GM06990 (cell line): ENCODE results near the gene MN1.

ENCODE experiments used
- DNase-seq: peaks from one replicate; pipeline ENCODE4 v3.0.0-alpha.2; 2011; ENCODE audit not compliant: insufficient read length; ENCODE audit errors: extremely low read depth
- H3K27me3 ChIP-seq: replicated peaks from 2 replicates; pipeline ENCODE4 v1.6.0; 2011; ENCODE audit warnings: low read length; ENCODE audit not compliant: control insufficient read depth, insufficient read depth
- H3K36me3 ChIP-seq: 2 replicates; pipeline ENCODE4 v1.5.1; 2011; ENCODE audit warnings: low read length; ENCODE audit not compliant: control insufficient read depth, insufficient read depth
- H3K4me3 ChIP-seq: replicated peaks from 2 replicates; pipeline ENCODE4 v1.5.1; 2011; ENCODE audit warnings: low read depth, mild to moderate bottlenecking, control low read depth, low read length
- TF ChIP-seq, protein P1 (sequence below): IDR thresholded peaks from 2 replicates; pipeline ENCODE4 v1.5.1; 2011; ENCODE audit warnings: low read length, control low read depth, mild to moderate bottlenecking, inconsistent platforms; ENCODE audit not compliant: insufficient read depth, poor library complexity, severe bottlenecking

Gene MN1

DNA sequence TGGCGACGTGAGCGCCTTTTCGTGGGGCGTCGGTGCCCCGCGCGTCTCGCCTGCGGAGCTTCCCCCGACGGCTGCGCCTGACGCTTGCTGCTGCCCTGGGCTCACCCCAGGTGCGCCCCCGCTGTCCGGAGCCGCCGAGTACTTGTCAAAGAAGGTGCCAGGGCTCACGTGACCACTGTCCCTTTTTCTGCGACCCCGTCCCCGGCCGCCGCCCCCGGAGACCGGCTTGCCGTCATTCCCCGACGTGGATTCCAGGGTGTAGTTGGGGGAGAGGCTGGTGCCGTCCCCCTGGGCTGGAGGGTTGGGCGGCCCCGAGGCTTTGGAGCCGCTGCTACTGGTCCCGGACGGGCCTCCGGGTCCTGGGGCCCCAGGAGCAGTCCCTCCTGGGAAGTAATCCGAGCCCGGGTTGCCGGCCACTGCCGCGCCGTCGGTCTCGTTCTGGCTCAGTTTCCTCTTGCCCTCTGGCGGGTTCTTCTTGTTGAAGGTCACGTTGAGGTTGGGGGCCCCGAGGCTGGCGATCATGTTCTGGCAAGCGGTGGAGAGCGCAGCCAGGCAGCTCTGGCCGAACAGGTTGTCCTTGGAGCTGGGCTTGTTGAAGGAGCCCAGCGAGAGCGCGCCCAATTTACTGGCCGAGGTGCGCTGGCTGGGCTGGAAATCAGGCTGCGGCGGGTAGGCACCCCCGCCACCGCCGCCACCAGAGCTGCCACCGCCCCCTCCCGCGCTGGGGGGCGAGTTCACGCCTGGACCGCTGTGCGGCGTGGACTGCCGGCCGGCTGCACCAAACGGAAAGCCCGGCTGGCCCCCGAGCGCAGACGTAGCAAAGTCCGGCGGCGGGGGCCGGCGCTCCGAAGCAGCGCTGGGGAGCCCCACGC, 3.8 kb downstream of the MN1 start:
- H3K36me3 ChIP-seq, result no peaks in the 10 kb centered on the region
- TF ChIP-seq, protein P1, sequence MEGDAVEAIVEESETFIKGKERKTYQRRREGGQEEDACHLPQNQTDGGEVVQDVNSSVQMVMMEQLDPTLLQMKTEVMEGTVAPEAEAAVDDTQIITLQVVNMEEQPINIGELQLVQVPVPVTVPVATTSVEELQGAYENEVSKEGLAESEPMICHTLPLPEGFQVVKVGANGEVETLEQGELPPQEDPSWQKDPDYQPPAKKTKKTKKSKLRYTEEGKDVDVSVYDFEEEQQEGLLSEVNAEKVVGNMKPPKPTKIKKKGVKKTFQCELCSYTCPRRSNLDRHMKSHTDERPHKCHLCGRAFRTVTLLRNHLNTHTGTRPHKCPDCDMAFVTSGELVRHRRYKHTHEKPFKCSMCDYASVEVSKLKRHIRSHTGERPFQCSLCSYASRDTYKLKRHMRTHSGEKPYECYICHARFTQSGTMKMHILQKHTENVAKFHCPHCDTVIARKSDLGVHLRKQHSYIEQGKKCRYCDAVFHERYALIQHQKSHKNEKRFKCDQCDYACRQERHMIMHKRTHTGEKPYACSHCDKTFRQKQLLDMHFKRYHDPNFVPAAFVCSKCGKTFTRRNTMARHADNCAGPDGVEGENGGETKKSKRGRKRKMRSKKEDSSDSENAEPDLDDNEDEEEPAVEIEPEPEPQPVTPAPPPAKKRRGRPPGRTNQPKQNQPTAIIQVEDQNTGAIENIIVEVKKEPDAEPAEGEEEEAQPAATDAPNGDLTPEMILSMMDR, result no peak
- H3K4me3 ChIP-seq, result no peak overlapping the region
- H3K27me3 ChIP-seq, result no peaks in the 10 kb centered on the region; the same call in 1 of the 2 replicates
- no peak for DNase-seq

DNA sequence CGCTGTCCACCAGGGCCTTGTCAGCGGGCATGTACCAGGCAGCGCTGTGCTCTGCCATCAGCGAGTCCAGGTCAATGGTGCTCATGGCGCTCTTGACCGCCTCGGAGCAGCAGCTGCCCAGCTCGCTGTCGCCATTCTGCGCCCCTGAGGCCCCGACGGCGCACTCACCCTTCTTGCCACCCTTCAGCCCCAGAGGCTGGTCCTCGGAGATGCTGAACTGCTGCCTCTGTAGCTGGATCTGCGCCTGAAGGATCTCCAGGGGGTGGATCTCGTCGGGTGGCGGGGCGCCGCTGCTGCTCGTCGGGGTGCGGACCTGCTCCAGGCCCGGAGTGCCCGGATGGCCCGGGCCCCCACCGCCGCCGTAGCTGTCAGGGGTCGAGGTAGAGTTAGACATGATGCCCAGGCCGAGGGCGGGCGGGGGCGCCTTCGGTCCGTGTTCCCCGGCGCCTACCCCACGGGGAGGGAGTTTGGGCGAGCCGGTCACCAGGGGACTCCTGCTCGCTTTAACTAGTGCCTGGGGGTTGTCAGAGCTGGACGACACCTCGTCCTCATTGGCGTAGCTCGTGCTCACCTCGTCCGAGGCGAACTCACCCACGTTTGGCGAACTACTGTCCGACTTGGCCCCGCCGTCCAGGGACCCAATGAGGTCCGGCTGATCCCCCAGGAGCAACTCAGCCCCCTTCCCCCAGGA, 4.6 kb downstream of the MN1 start:
- DNase-seq, result no peak
- TF ChIP-seq, protein P1, result no peak
- Histone ChIP-seq H3K4me3 (no peak overlapping the region), H3K36me3 (no peaks in the 10 kb centered on the region), H3K27me3 (no peaks in the 10 kb centered on the region; the same call in 1 of the 2 replicates)

DNA sequence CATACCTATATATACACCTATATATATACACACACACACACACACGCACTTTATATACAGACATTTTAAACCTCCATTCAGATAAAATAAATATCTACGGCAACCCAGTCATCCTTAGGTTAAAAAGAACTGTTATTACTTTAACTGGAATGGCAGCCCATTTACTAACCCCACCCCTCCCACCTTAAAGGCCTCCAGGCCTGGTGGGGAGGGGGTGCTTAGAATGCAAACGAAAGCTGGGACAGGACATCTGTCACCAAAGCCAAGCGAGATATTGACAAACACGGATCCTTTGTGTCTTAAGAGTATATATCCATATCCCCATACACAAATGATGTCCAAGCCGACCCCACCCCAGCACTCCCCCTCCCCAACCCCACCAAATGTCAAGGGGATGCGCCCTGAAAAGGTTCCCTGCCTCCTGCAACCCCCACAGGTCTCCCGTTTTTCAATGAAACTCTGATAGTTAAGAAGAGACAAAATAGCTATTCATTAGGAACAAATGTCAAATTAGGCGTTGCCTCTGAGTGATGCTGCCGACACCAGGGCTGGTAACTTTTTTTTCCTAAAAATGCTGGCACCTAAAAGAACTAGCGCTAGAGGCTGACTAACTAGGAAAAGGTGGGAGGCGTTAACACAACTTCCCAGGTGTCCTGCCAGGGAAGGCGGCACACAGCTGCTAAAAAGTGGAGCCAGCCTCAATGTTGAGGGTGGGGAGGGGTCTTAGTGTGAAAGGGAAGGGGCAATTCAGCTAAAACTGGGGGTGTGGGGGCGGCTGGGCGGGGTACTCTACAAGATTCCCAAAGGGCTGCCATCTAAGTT, 5.6 kb downstream of the MN1 start:
- Histone ChIP-seq H3K4me3 (no peak overlapping the region), H3K27me3 (no peaks in the 10 kb centered on the region; the same call in 1 of the 2 replicates), H3K36me3 (no peaks in the 10 kb centered on the region)
- DNase-seq, result no peak
- TF ChIP-seq, protein P1, result no peak

DNA sequence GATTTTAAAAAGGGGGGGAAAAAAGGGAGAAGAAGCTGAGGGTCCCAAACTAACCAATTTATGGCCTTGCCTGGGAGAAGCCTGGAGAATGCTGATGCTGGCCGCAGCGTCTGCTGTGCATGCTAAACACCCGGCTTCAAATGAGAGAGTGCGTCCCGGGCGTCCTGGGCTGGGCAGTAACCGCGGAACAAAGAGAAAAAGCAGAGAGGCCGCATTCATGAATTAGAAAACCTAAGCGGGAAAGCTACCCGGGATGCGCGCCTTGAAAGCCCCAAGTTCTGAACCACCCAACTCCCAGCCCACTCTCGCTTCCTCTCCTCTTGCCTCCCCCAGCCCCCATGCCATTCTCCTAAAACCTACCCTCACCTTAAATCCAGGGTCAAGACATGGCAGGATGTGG, 6.5 kb downstream of the MN1 start:
- H3K36me3 ChIP-seq, result no peaks in the 10 kb centered on the region
- no peaks in the 10 kb centered on the region for H3K27me3 ChIP-seq
- H3K4me3 ChIP-seq, result no peak overlapping the region
- no peak for DNase-seq
- TF ChIP-seq, protein P1, result no peak

DNA sequence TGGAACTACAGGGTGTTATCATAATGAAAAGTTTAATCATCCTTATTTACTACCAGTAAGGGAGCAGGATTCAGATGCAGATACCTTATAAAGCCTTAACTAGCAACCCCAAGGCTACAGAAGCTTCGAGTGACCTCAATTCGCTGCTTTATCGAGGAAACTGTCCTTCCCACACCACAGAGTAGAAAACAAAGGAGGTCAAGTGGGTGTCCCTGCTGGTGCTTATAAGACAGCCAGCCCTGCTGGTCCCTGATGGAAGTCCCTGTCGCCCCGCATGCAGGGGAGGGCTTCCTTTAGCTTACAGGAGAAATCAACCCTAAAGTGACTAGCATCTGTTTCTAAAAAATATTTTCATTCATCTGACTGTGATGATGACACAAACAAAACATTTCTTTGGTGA, 7.3 kb downstream of the MN1 start:
- DNase-seq, result no peak
- Histone ChIP-seq H3K27me3 (no peaks in the 10 kb centered on the region), H3K4me3 (no peak overlapping the region), H3K36me3 (no peaks in the 10 kb centered on the region)
- TF ChIP-seq, protein P1, result no peak
